Esophagus muscularis mucosa (tissue), 4 donors: ENCODE measurements around the gene THRB. TPM values are rescaled to one million over a fixed set of nuclear protein-coding genes. Genes with fewer than 3 reads are reported as not detected.
"Not testable (repeated sequence)": the region's sequence is repeated elsewhere in the genome, so short reads cannot be mapped to it uniquely, and the experiment has no call there.

ENCODE experiments used
- DNase-seq: peaks from one replicate; pipeline ENCODE4 v3.0.0-alpha.2; 2017; ENCODE audit errors: extremely low spot score
- H3K27ac ChIP-seq, 4 donors: fragments of 200-600 bp; sonication (generic); replicated peaks in 1 of 4; 1 replicate in 3 of 4; 2 replicates in 1 of 4; pipeline ENCODE4 v1.5.1; 2016 to 2019; ENCODE audit warnings: mild to moderate bottlenecking in 1 of 4
- H3K27me3 ChIP-seq, 4 donors: fragments of 200-600 bp; sonication (generic); one replicate each; pipeline versions ENCODE4 v1.5.1 to v1.6.0; 2016 to 2019
- H3K36me3 ChIP-seq, 4 donors: fragments of 200-600 bp; sonication (generic); one replicate each; pipeline ENCODE4 v1.5.1; 2016 to 2019
- H3K4me1 ChIP-seq, 4 donors: fragments of 200-600 bp; sonication (generic); one replicate each; pipeline ENCODE4 v1.5.1; 2016 to 2019
- H3K4me3 ChIP-seq, 4 donors: fragments of 200-600 bp; sonication (generic); 1 replicate in 2 of 4; 2 replicates in 2 of 4; pipeline ENCODE4 v1.5.1; 2016 to 2019; ENCODE audit warnings: mild to moderate bottlenecking in 4 of 4, moderate library complexity in 1 of 4
- H3K9me3 ChIP-seq, 4 donors: fragments of 200-600 bp; sonication (generic); 1 replicate in 3 of 4; 2 replicates in 1 of 4; pipeline ENCODE4 v1.5.1; 2016 to 2019
- EP300 ChIP-seq: sonication (generic); formaldehyde crosslinking; IDR thresholded peaks from one replicate; pipeline ENCODE4 v1.6.1; 2017; ENCODE audit warnings: antibody characterized with exemption
- POLR2A ChIP-seq: fragments of 450-650 bp; IDR thresholded peaks from one replicate; pipeline ENCODE4 v1.6.1; 2017; ENCODE audit warnings: antibody characterized with exemption, moderate library complexity, mild to moderate bottlenecking, low read depth
- POLR2AphosphoS5 ChIP-seq, 2 donors: sonication (generic); formaldehyde crosslinking; IDR thresholded peaks; one replicate each; pipeline ENCODE4 v1.6.1; 2017; ENCODE audit warnings: antibody characterized with exemption in 2 of 2
- WGBS: methylation state at CpG from one replicate; pipeline ENCODE4 v1.1.5; 2018; 5-methylcytosine and 5-hydroxymethylcytosine counted together
- intact Hi-C: fragments of 100-400 bp; cut with DNase I; formaldehyde crosslinking; loops from one replicate; pipeline ENCODE4 v1.15.1; 2023
- total RNA-seq, 4 donors: library from RNA; depleted of rRNA; stranded (reverse); fragments of >200 nt; gene quantifications; one replicate each; pipeline versions ENCODE4 v1.1.0 to v1.2.1, GENCODE V29; 2016
- TF ChIP-seq, protein P1 (sequence below), 3 experiments: fragments of 200-600 bp in 2 of 3; fragments of 450-650 bp in 1 of 3; sonication (generic) in 2 of 3; IDR thresholded peaks; one replicate each; pipeline ENCODE4 v1.5.1; 2017 to 2019; ENCODE audit warnings: antibody characterized with exemption in 3 of 3, mild to moderate bottlenecking in 2 of 3, moderate library complexity in 1 of 3

THRB gene
- total RNA-seq, 4 donors from 2014 or later = 31.5 to 68.6 (median 39.3) TPM

DNA sequence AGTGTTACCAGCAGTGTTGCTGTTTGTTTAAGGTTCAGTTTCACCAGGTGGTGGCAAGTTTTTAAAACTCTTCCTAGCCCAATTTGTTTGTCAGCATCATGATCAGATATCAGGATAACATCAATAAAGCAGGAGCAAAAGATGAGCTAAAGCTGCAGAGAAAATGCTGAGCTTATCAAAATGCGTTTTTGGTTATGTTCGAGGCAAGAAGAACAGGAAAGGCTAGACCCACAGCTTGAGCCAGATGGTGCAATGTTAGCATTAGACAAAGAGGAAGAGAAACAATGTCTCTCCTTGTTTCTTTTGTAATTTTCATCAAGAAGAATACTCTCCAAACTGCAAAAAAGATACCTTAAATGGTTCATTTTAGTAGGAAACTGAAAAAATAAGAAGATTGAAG is 66.2 kb downstream of the THRB start:
- intact Hi-C loops = no loop called here
- no peak overlapping the region for H3K27ac ChIP-seq

GRCh38 chr3:24426896-24427295 is 67.8 kb downstream of the THRB start:
- H3K9me3 ChIP-seq = no peaks in the 10 kb centered on the region
- H3K4me3 ChIP-seq = no peak overlapping the region
- DNase-seq = no peak
- no peak for TF ChIP-seq EP300
- TF ChIP-seq POLR2A = no peak
- TF ChIP-seq, protein P1, sequence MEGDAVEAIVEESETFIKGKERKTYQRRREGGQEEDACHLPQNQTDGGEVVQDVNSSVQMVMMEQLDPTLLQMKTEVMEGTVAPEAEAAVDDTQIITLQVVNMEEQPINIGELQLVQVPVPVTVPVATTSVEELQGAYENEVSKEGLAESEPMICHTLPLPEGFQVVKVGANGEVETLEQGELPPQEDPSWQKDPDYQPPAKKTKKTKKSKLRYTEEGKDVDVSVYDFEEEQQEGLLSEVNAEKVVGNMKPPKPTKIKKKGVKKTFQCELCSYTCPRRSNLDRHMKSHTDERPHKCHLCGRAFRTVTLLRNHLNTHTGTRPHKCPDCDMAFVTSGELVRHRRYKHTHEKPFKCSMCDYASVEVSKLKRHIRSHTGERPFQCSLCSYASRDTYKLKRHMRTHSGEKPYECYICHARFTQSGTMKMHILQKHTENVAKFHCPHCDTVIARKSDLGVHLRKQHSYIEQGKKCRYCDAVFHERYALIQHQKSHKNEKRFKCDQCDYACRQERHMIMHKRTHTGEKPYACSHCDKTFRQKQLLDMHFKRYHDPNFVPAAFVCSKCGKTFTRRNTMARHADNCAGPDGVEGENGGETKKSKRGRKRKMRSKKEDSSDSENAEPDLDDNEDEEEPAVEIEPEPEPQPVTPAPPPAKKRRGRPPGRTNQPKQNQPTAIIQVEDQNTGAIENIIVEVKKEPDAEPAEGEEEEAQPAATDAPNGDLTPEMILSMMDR (IDR thresholded peaks at IDR 0.05) = no peak
- TF ChIP-seq POLR2AphosphoS5 (IDR thresholded peaks at IDR 0.05) = no peak
- intact Hi-C loops = no loop called here
- no peaks in the 10 kb centered on the region for H3K27me3 ChIP-seq
- no peak overlapping the region for H3K27ac ChIP-seq
- H3K36me3 ChIP-seq = no peaks in the 10 kb centered on the region
- 77% methylated on average over 2 of the region's 2 CpGs for WGBS
- H3K4me1 ChIP-seq = peaks cover 7 to 16% (median 11%) of the 10 kb centered on the region in 4 donors

More for the DNA sequence above, 66.2 kb downstream of the THRB start:
- no peak overlapping the region for H3K4me3 ChIP-seq
- H3K9me3 ChIP-seq = no peaks in the 10 kb centered on the region
- WGBS = 64% methylated on average over 2 of the region's 2 CpGs
- DNase-seq = no peak
- no peaks in the 10 kb centered on the region for H3K36me3 ChIP-seq
- TF ChIP-seq POLR2A (no peak), POLR2AphosphoS5 (IDR thresholded peaks at IDR 0.05) (no peak), EP300 (no peak)
- TF ChIP-seq, protein P1 (IDR thresholded peaks at IDR 0.05) = no peak
- no peaks in the 10 kb centered on the region for H3K27me3 ChIP-seq
- H3K4me1 ChIP-seq = peaks cover 7 to 16% (median 11%) of the 10 kb centered on the region in 4 donors

GRCh38 chr3:24420829-24421228 is 73.8 kb downstream of the THRB start:
- H3K9me3 ChIP-seq, intact Hi-C loops, H3K27me3 ChIP-seq, H3K36me3 ChIP-seq, H3K27ac ChIP-seq, DNase-seq, H3K4me3 ChIP-seq: not testable (repeated sequence)
- 73% methylated on average over 1 of the region's 1 CpG for WGBS
- H3K4me1 ChIP-seq = peaks cover 18 to 27% (median 23%) of the 10 kb centered on the region in 4 donors

- no peaks in the 10 kb centered on the region for H3K9me3 ChIP-seq
- no peak overlapping the region for H3K27ac ChIP-seq
- peaks cover 18 to 31% (median 25%) of the 10 kb centered on the region in 4 donors for H3K4me1 ChIP-seq
- intact Hi-C loops = no loop called here
- TF ChIP-seq, protein P1 (IDR thresholded peaks at IDR 0.05) = no peak
- TF ChIP-seq EP300 (no peak), POLR2A (no peak), POLR2AphosphoS5 (IDR thresholded peaks at IDR 0.05) (no peak)
- 96% methylated on average over 2 of the region's 2 CpGs for WGBS
- no peaks in the 10 kb centered on the region for H3K36me3 ChIP-seq
- no peaks in the 10 kb centered on the region for H3K27me3 ChIP-seq
- no peak for DNase-seq
- H3K4me3 ChIP-seq = no peak overlapping the region
Observed at GRCh38 chr3:24420224-24420623, 74.4 kb downstream of the THRB start.

GRCh38 chr3:24419067-24419791 is 75.4 kb downstream of the THRB start:
- Histone ChIP-seq H3K9me3 (no peaks in the 10 kb centered on the region), H3K4me3 (no peak overlapping the region), H3K36me3 (no peaks in the 10 kb centered on the region), H3K27me3 (no peaks in the 10 kb centered on the region), H3K4me1 (peaks cover 18 to 33% (median 25%) of the 10 kb centered on the region in 4 donors), H3K27ac (no peak overlapping the region)
- TF ChIP-seq EP300 (no peak), POLR2AphosphoS5 (IDR thresholded peaks at IDR 0.05) (no peak), POLR2A (no peak)
- TF ChIP-seq, protein P1 (IDR thresholded peaks at IDR 0.05) = no peak
- no peak for DNase-seq
- WGBS = 76% methylated on average over 3 of the region's 3 CpGs
- intact Hi-C loops = no loop called here
